ENCODE results near the gene TNFRSF1B.

- TF ChIP-seq EZH2 (IDR thresholded peaks at IDR 0.05; ENCODE audit: borderline replicate concordance, low read depth, low read length, poor library complexity, severe bottlenecking) (no peak), CTCF (conservative IDR thresholded peaks at IDR 0.05; ENCODE audit: low read depth, low read length) (no peak)
These were observed 11.2 kb downstream of the TNFRSF1B start for GRCh38 chr1:12177999-12178441.
